HepG2 (cell line): ENCODE measurements around the gene PDE4D. TPM values are rescaled to one million over a fixed set of nuclear protein-coding genes. Genes with fewer than 3 reads are reported as not detected.

Experiments used
- ATAC-seq: fragments of 200-7000 bp; cut with Tn5 transposase; 3 replicates; pipeline ENCODE4 v1.9.1; 2020; ENCODE audit warnings: mild to moderate bottlenecking, moderate library complexity
- BruUV-seq: library from RNA; stranded (reverse); fragments of 400-500 nt; replicated peaks from 2 replicates; lab custom pipeline; 2021; lab: Mats Ljungman, UMichigan
- CTCF ChIA-PET: fragments of 300-600 bp; formaldehyde crosslinking; extraction: SDS; loops from one replicate; lab custom pipeline; 2021; ENCODE audit warnings: low total read pairs, inconsistent platforms, low intra/inter-chr PET ratio; lab: Yijun Ruan, JAX
- POLR2A ChIA-PET: fragments of 350-600 bp; sonication (Branson Sonifier 250); formaldehyde crosslinking; loops from one replicate; lab custom pipeline; 2020; ENCODE audit warnings: antibody characterized with exemption, inconsistent platforms; lab: Yijun Ruan, JAX
- DNase-seq: peaks from one replicate; pipeline ENCODE4 v3.0.0-alpha.2; 2015; ENCODE audit warnings: low spot score
- FAIRE-seq: peaks from 3 replicates; lab custom pipeline; 2011; peaks lifted over from hg19 to GRCh38; lab: Jason Lieb, UNC
- H2AFZ ChIP-seq: one replicate; pipeline ENCODE4 v1.6.1; 2011; ENCODE audit warnings: low read length, inconsistent platforms
- H3K27ac ChIP-seq: fragments of 300-600 bp; 3 replicates; pipeline ENCODE4 v1.8.0; 2011; ENCODE audit warnings: mixed run types, mild to moderate bottlenecking, mixed read lengths, low read length, inconsistent platforms; ENCODE audit not compliant: insufficient read depth; ENCODE audit errors: extremely low read length
- H3K27me3 ChIP-seq, 2 experiments: fragments of 200-600 bp in 1 of 2; 2 replicates in 1 of 2; 3 replicates in 1 of 2; pipeline versions ENCODE4 v1.6.0 to v1.8.0; 2011; ENCODE audit warnings: low read length in 2 of 2, mild to moderate bottlenecking in 2 of 2, moderate library complexity in 2 of 2, inconsistent platforms in 1 of 2; ENCODE audit not compliant: insufficient read depth in 2 of 2, control insufficient read depth in 1 of 2
- H3K36me3 ChIP-seq, 2 experiments: fragments of 200-600 bp in 1 of 2; replicated peaks in 1 of 2; 2 replicates in 1 of 2; 3 replicates in 1 of 2; pipeline versions ENCODE4 v1.5.1 to v1.8.0; 2011; ENCODE audit warnings: low read length in 2 of 2, inconsistent platforms in 1 of 2; ENCODE audit not compliant: insufficient read depth in 2 of 2, control insufficient read depth in 1 of 2
- H3K4me1 ChIP-seq: 2 replicates; pipeline ENCODE4 v1.5.1; 2012; ENCODE audit warnings: low read length, inconsistent platforms; ENCODE audit not compliant: insufficient read depth
- H3K4me2 ChIP-seq: 2 replicates; pipeline ENCODE4 v1.6.0; 2011; ENCODE audit warnings: low read depth, low read length, inconsistent platforms
- H3K4me3 ChIP-seq, 3 experiments: fragments of 200-600 bp in 1 of 3; sonication (generic), shearing (Covaris generic) in 1 of 3; replicated peaks in 1 of 3; 2 replicates each; pipeline ENCODE4 v1.5.1; 2011 to 2016; ENCODE audit warnings: low read length in 3 of 3, inconsistent platforms in 2 of 3, low read depth in 2 of 3, mild to moderate bottlenecking in 2 of 3, control low read depth in 1 of 3, mixed read lengths in 1 of 3; ENCODE audit not compliant: insufficient read depth in 1 of 3
- H3K79me2 ChIP-seq: one replicate; pipeline ENCODE4 v1.6.1; 2011; ENCODE audit warnings: low read length, inconsistent platforms; ENCODE audit not compliant: insufficient read depth
- H3K9ac ChIP-seq: 2 replicates; pipeline ENCODE4 v1.6.0; 2011; ENCODE audit warnings: mild to moderate bottlenecking, low read depth, low read length, inconsistent platforms; ENCODE audit not compliant: insufficient read depth
- H3K9me3 ChIP-seq: 2 replicates; pipeline ENCODE4 v1.5.1; 2012; ENCODE audit warnings: mild to moderate bottlenecking, low read length
- H4K20me1 ChIP-seq: 2 replicates; pipeline ENCODE4 v1.6.0; 2011; ENCODE audit warnings: inconsistent platforms, mild to moderate bottlenecking, low read length, moderate library complexity; ENCODE audit not compliant: insufficient read depth
- CSRNP2 ChIP-seq: sonication (generic); formaldehyde crosslinking; conservative IDR thresholded peaks from 2 replicates; pipeline ENCODE4 v1.8.0; 2022; ENCODE audit warnings: low read depth, missing genetic modification reagents
- FLYWCH1 ChIP-seq: sonication (generic); formaldehyde crosslinking; IDR thresholded peaks from 2 replicates; pipeline ENCODE4 v1.8.1; 2023; ENCODE audit warnings: mild to moderate bottlenecking, missing genetic modification reagents
- FOXA3 ChIP-seq: IDR thresholded peaks from 2 replicates; pipeline ENCODE4 v1.6.1; 2016; ENCODE audit warnings: missing genetic modification reagents, missing compliant biosample characterization
- HCFC1 ChIP-seq: fragments of 150-350 bp; IDR thresholded peaks from 2 replicates; pipeline ENCODE4 v1.6.1; 2014; ENCODE audit warnings: low read depth, low read length
- MBNL3 ChIP-seq: fragments of 250-450 bp; sonication (Bioruptor Pico); conservative IDR thresholded peaks from 2 replicates; pipeline ENCODE4 v1.8.0; 2022; ENCODE audit warnings: mild to moderate bottlenecking, inconsistent platforms
- NFE2L2 ChIP-seq: fragments of 150-350 bp; IDR thresholded peaks from 2 replicates; pipeline ENCODE4 v1.6.1; 2014; ENCODE audit warnings: low read length
- POGZ ChIP-seq: sonication (generic); formaldehyde crosslinking; IDR thresholded peaks from 2 replicates; pipeline ENCODE4 v1.4.0; 2020; ENCODE audit warnings: mild to moderate bottlenecking, missing genetic modification reagents
- ZMYM4 ChIP-seq: sonication (generic); formaldehyde crosslinking; IDR thresholded peaks from 2 replicates; pipeline ENCODE4 v1.8.1; 2023; ENCODE audit warnings: mild to moderate bottlenecking, missing genetic modification reagents
- WGBS: methylation state at CpG from one replicate; pipeline ENCODE4 v1.1.6; 2017; ENCODE audit warnings: low lambda C conversion rate; 5-methylcytosine and 5-hydroxymethylcytosine counted together
- in situ Hi-C: cut with HindIII; loops from 2 replicates; pipeline ENCODE4 v1.10.0; 2017; ENCODE audit warnings: low pct_unique_long_range_greater_than_20kb; ENCODE audit not compliant: extremely low pct_ligation_motif_present
- intact Hi-C: fragments of 100-400 bp; cut with micrococcal nuclease; formaldehyde crosslinking; loops from one replicate; pipeline ENCODE4 v1.10.0; 2022; ENCODE audit not compliant: unreplicated experiment
- polyA plus RNA-seq, 8 experiments: library from polyadenylated mRNA; depleted of rRNA in 3 of 8; stranded (reverse) in 7 of 8; unstranded in 1 of 8; fragments of >200 nt; fragmentation: Illumina TruSeq in 4 of 8; extraction: Trizol in 4 of 8; gene quantifications; 2 replicates each; pipeline versions ENCODE4 v1.2.1 to v1.2.3, GENCODE V29; 2011 to 2016; ENCODE audit warnings: low read depth in 4 of 8, missing spikeins in 1 of 8, mixed read lengths in 1 of 8; ENCODE audit not compliant: insufficient read depth in 1 of 8
- total RNA-seq, 5 experiments: library from RNA; depleted of rRNA; stranded (reverse); fragments of >200 nt; fragmentation: Illumina TruSeq; extraction: Trizol; gene quantifications; 2 replicates each; pipeline ENCODE4 v1.2.3, GENCODE V29; 2016; ENCODE audit warnings: low read depth in 1 of 5

The PDE4D gene
- total and polyA plus RNA-seq, 2 of the 13 experiments (the other 11 are each of a cell fraction or from before 2014, with no cell fraction given), result 7.0 to 12.2 TPM

- no TSS peak for BruUV-seq
- Histone ChIP-seq H3K9ac (no peak overlapping the region), H4K20me1 (no peaks in the 10 kb centered on the region), H3K4me3 (no peak overlapping the region), H3K9me3 (no peaks in the 10 kb centered on the region), H3K27me3 (no peaks in the 10 kb centered on the region), H3K4me1 (no peaks in the 10 kb centered on the region), H3K36me3 (no peaks in the 10 kb centered on the region), H3K27ac (no peak overlapping the region), H3K79me2 (no peaks in the 10 kb centered on the region), H3K4me2 (no peak overlapping the region), H2AFZ (no peak overlapping the region)
- ChIA-PET POLR2A (no interaction called here), CTCF (no interaction called here)
- no peak for TF ChIP-seq NFE2L2
- no peak for TF ChIP-seq POGZ (CRISPR knock-in tag)
- no peak for TF ChIP-seq FOXA3 (CRISPR knock-in tag)
- no peak for TF ChIP-seq CSRNP2 (CRISPR knock-in tag)
- TF ChIP-seq FLYWCH1 (CRISPR knock-in tag), result no peak
- no peak for TF ChIP-seq ZMYM4
- no peak for TF ChIP-seq HCFC1
- no peak for TF ChIP-seq MBNL3 (CRISPR knock-in tag)
- FAIRE-seq (no peak), DNase-seq (no peak), ATAC-seq (no peak)
- 1% methylated on average over 6 of the region's 6 CpGs for WGBS
- intact Hi-C loops (no loop called here), in situ Hi-C loops (no loop called here)
Observed at GRCh38 chr5:58926541-58926935, 967.0 kb downstream of the PDE4D start.
